ENCODE data around the gene USP49. TPM values are rescaled to one million over a fixed set of nuclear protein-coding genes. Genes with fewer than 3 reads are reported as not detected.
"Not testable (repeated sequence)": the region's sequence is repeated elsewhere in the genome, so short reads cannot be mapped to it uniquely, and the experiment has no call there.

Gene USP49
- total RNA-seq (2021; fragmentation: NEBNext Ultra II Directional; extraction: Animal tissue kit (Norgen Biotek cat#: 25700)), result 1 to 10 TPM; 1.7 to 2.3 (median 2.0) TPM
- long read RNA-seq, partial matches to known transcripts, result 0 of 2 reads
- long read RNA-seq, other reads (novel, unspliced or antisense), result 2 of 2 reads

DNA sequence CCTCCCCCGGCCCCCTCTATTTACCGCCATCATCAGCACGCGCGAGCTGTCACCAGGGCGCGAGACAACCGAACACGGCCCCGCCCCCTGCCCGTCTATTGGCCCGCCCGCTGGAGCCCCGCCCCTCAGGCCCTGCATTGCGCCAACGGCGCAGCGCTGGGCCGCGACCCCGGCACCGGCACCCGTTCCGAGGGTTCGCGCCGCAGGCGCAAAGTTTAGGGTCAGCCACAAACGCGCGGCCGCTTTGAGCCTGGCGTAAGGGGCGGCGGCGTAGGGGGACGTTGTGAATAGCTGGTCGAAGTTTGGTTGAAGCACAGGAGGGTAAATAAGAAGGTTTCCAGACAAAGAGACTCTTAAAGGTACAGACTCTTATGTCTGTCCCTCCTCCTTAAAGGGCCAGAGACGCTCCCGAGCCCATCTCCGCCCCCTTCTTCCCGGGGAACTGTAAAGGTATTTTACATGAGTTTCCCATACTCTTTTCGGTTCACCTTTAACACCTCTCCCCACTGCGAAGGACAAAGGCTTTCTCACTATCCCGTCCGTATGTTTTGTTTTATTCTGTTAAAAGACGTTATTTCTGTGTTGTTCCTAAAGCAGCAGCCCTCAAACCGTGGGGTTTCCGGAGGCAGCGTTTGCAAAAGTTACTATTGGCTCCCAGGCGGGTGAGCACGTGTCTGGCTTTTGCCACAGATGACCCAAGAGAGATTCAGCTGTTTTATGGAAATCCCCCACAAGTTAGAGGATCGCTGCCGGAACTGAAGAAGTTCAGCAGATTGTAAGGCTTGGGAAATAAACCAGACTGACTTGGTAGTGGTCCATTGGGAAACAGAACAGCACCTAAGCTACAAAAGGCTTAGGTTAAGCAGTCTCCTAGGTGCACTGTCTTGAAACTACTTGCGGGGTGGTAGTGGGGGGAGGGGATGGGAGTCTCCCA is at the start of gene USP49:
Gene USP49, minus strand, starts transcription at position 76 of the 934 bp plus-strand sequence. CDS start 88,392 bp downstream, outside the sequence.
- H3K4me3 Mint-ChIP-seq, result no peak within 1 kb of the TSS; the same call in 1 of the 2 replicates
- no peaks in the 10 kb centered on the region for H3K9me3 Mint-ChIP-seq
- peak within 1 kb of the TSS; percentile 81 for H3K27ac Mint-ChIP-seq
- H3K4me1 Mint-ChIP-seq (ENCODE audit: low read depth), result peaks cover 11% of the 10 kb centered on the region
- peak; percentile 59 for DNase-seq
- TF ChIP-seq CTCF (IDR thresholded peaks at IDR 0.05), result no peak
- H3K36me3 Mint-ChIP-seq (ENCODE audit: low read depth), result no peaks in the 10 kb centered on the region
- 0 out of 2 replicates have a peak, but pooled peaks cover 2% of the 10 kb centered on the region for H3K27me3 Mint-ChIP-seq (ENCODE audit: insufficient read depth)

GRCh38 chr6:41943456-41943855 is 48.3 kb upstream of the USP49 start:
- DNase-seq, result no peak
- no peak for TF ChIP-seq CTCF (IDR thresholded peaks at IDR 0.05)
- H3K4me3 Mint-ChIP-seq, result no peak overlapping the region

GRCh38 chr6:41942882-41943281 is 47.7 kb upstream of the USP49 start:
- not testable (repeated sequence) for H3K36me3 Mint-ChIP-seq (ENCODE audit: low read depth); H3K9me3 Mint-ChIP-seq; DNase-seq; H3K27ac Mint-ChIP-seq; H3K4me3 Mint-ChIP-seq; H3K27me3 Mint-ChIP-seq (ENCODE audit: insufficient read depth)
- peaks cover 35% of the 10 kb centered on the region for H3K4me1 Mint-ChIP-seq (ENCODE audit: low read depth)

More at GRCh38 chr6:41943456-41943855, 48.3 kb upstream of the USP49 start:
- no peaks in the 10 kb centered on the region for H3K9me3 Mint-ChIP-seq
- H3K27me3 Mint-ChIP-seq (ENCODE audit: insufficient read depth), result peaks cover 4% of the 10 kb centered on the region; the same call in 1 of the 2 replicates
- H3K36me3 Mint-ChIP-seq (ENCODE audit: low read depth), result no peaks in the 10 kb centered on the region
- peaks cover 29% of the 10 kb centered on the region for H3K4me1 Mint-ChIP-seq (ENCODE audit: low read depth)
- no peak overlapping the region for H3K27ac Mint-ChIP-seq

DNA sequence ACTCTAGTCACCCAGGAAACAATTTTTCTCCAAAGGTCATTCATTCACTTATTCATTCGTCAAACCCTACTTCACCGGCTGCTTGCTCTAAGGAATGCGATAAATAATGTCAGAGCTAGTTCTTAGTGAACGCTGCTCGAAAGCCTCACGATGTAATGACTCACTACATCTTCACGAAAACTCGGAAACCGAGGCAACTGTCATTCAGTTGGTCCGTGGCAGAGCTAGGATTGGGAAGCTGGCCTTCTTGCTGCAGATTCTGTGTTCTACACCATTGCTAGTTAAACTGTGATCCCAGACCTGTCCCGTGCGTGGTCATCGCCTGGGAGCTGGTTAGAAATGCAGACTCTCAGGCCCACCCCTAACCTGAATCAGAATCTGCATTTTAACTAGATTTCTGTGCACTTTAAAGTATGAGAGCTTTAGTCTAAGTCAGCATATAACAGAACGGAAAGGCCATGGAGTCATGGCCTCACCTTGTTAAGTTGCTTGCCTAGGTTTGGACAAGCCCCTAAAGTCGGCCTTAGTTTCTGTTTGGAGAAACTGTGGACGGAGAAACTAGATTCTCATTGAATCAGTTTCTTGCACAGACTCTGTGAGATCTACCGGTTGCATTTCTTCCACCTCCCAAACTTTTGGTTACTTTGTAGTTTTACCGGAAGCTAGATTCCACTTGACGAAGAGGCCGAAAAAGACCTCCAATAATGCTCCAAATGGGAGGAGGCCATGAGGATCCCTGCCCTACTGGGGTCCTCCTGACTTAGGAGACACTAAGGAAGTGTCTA is 47.1 kb upstream of the USP49 start:
- peak overlapping the region; percentile 85 for H3K27ac Mint-ChIP-seq
- H3K27me3 Mint-ChIP-seq (ENCODE audit: insufficient read depth), result no peaks in the 10 kb centered on the region; the same call in 1 of the 2 replicates
- DNase-seq, result no peak
- no peaks in the 10 kb centered on the region for H3K36me3 Mint-ChIP-seq (ENCODE audit: low read depth)
- no peak for TF ChIP-seq CTCF (IDR thresholded peaks at IDR 0.05)
- peak overlapping the region; percentile 86 for H3K4me3 Mint-ChIP-seq
- H3K4me1 Mint-ChIP-seq (ENCODE audit: low read depth), result peaks cover 41% of the 10 kb centered on the region
- no peaks in the 10 kb centered on the region for H3K9me3 Mint-ChIP-seq

GRCh38 chr6:41941280-41942066 is 46.3 kb upstream of the USP49 start, which contains the start of gene CCND3:
TSS of gene CCND3 (minus strand) at chr6:41941808. CDS start at chr6:41941649, 159 bp downstream.
- Mint-ChIP-seq H3K27ac (peak within 1 kb of the TSS; percentile 85), H3K36me3 (ENCODE audit: low read depth) (peaks cover 3% of the 10 kb centered on the region), H3K4me1 (ENCODE audit: low read depth) (peaks cover 45% of the 10 kb centered on the region), H3K4me3 (peak within 1 kb of the TSS; percentile 94), H3K9me3 (no peaks in the 10 kb centered on the region), H3K27me3 (ENCODE audit: insufficient read depth) (no peaks in the 10 kb centered on the region; the same call in 1 of the 2 replicates)
- no peak; the same call in 1 of the 2 replicates for TF ChIP-seq CTCF (IDR thresholded peaks at IDR 0.05)
- DNase-seq, result peak; percentile 87

Measured in HFFc6 (cell line).